Endothelial cell of umbilical vein (primary cell): ENCODE measurements around the gene HDHD5. TPM values are rescaled to one million over a fixed set of nuclear protein-coding genes. Genes with fewer than 3 reads are reported as not detected.

Experiments
- BruUV-seq: library from RNA; stranded (reverse); fragments of 400-500 nt; replicated peaks from 2 replicates; lab custom pipeline; 2021; lab: Mats Ljungman, UMichigan
- CTCF ChIA-PET: fragments of 300-600, 350-600 bp; sonication (Branson Sonifier 250); formaldehyde crosslinking; loops from one replicate; lab custom pipeline; 2021; ENCODE audit warnings: antibody characterized with exemption, inconsistent platforms; lab: Charles Lee
- POLR2A ChIA-PET: fragments of 300-600, 350-600 bp; sonication (Branson Sonifier 250); formaldehyde crosslinking; loops from one replicate; lab custom pipeline; 2021; ENCODE audit warnings: antibody characterized with exemption, inconsistent platforms; lab: Charles Lee
- DNase-seq: peaks from one replicate; pipeline ENCODE4 v3.0.0-alpha.2; 2011; ENCODE audit warnings: low read depth, low spot score
- FAIRE-seq: peaks from 2 replicates; lab custom pipeline; 2011; peaks lifted over from hg19 to GRCh38; lab: Jason Lieb, UNC
- H2AFZ ChIP-seq: 2 replicates; pipeline ENCODE4 v1.6.0; 2012; ENCODE audit warnings: low read depth, low read length, control low read depth, inconsistent platforms
- H3K27ac ChIP-seq: 2 replicates; pipeline ENCODE4 v1.5.1; 2011; ENCODE audit warnings: low read depth, mild to moderate bottlenecking, control low read depth, low read length, moderate library complexity; ENCODE audit not compliant: insufficient read depth
- H3K27me3 ChIP-seq, 2 experiments: 2 replicates each; pipeline versions ENCODE4 v1.6.0 to v1.6.1; 2011; ENCODE audit warnings: low read length in 2 of 2, mixed read lengths in 1 of 2; ENCODE audit not compliant: control insufficient read depth in 2 of 2, insufficient read depth in 2 of 2
- H3K36me3 ChIP-seq, 2 experiments: 2 replicates in 1 of 2; 3 replicates in 1 of 2; pipeline ENCODE4 v1.5.1; 2011; ENCODE audit warnings: low read length in 2 of 2, mild to moderate bottlenecking in 1 of 2, moderate library complexity in 1 of 2; ENCODE audit not compliant: control insufficient read depth in 2 of 2, insufficient read depth in 2 of 2; ENCODE audit errors: extremely low read depth in 1 of 2
- H3K4me1 ChIP-seq: 3 replicates; pipeline ENCODE4 v1.5.1; 2011; ENCODE audit warnings: mild to moderate bottlenecking, low read length; ENCODE audit not compliant: control insufficient read depth, insufficient read depth; ENCODE audit errors: extremely low read depth
- H3K4me2 ChIP-seq: 2 replicates; pipeline ENCODE4 v1.6.1; 2011; ENCODE audit warnings: low read length, control low read depth, mixed read lengths; ENCODE audit not compliant: insufficient read depth
- H3K4me3 ChIP-seq, 3 experiments: fragments of 200-600 bp in 1 of 3; sonication (generic), shearing (Covaris generic) in 1 of 3; replicated peaks in 1 of 3; 2 replicates each; pipeline ENCODE4 v1.5.1; 2011 to 2016; ENCODE audit warnings: control low read depth in 3 of 3, low read length in 3 of 3, mild to moderate bottlenecking in 2 of 3, inconsistent platforms in 1 of 3, low read depth in 1 of 3, moderate library complexity in 1 of 3; ENCODE audit not compliant: insufficient read depth in 1 of 3
- H3K79me2 ChIP-seq: 2 replicates; pipeline ENCODE4 v1.6.0; 2012; ENCODE audit warnings: low read length, inconsistent platforms; ENCODE audit not compliant: control insufficient read depth, insufficient read depth
- H3K9ac ChIP-seq: replicated peaks from 2 replicates; pipeline ENCODE3; 2011; ENCODE audit warnings: low read length, control low read depth; ENCODE audit not compliant: insufficient read depth; ENCODE audit errors: extremely low read depth
- H3K9me1 ChIP-seq: replicated peaks from 3 replicates; pipeline ENCODE4 v1.6.0; 2011; ENCODE audit warnings: mild to moderate bottlenecking, low read length; ENCODE audit not compliant: control insufficient read depth, insufficient read depth; ENCODE audit errors: extremely low read depth
- H3K9me3 ChIP-seq: replicated peaks from 2 replicates; pipeline ENCODE4 v1.5.1; 2012; ENCODE audit warnings: low read length, inconsistent platforms; ENCODE audit not compliant: control insufficient read depth, insufficient read depth
- H4K20me1 ChIP-seq: replicated peaks from 2 replicates; pipeline ENCODE3; 2011; ENCODE audit warnings: mild to moderate bottlenecking, low read length; ENCODE audit not compliant: control insufficient read depth, insufficient read depth; ENCODE audit errors: extremely low read depth
- GATA2 ChIP-seq: IDR thresholded peaks from 2 replicates; pipeline ENCODE4 v1.7.0; 2011; ENCODE audit warnings: low read depth, mild to moderate bottlenecking, moderate library complexity, mixed read lengths, low read length; ENCODE audit not compliant: insufficient read length, insufficient read depth
- JUN ChIP-seq: IDR thresholded peaks from 2 replicates; pipeline ENCODE4 v1.6.1; 2011; ENCODE audit warnings: borderline replicate concordance, low read depth; ENCODE audit not compliant: insufficient read length, insufficient read depth
- MYC ChIP-seq: IDR thresholded peaks from one replicate; pipeline ENCODE4 v1.6.1; 2011; ENCODE audit warnings: mild to moderate bottlenecking, low read depth, low read length
- POLR2A ChIP-seq: IDR thresholded peaks from 2 replicates; pipeline ENCODE4 v1.6.1; 2012; ENCODE audit warnings: low read depth, mild to moderate bottlenecking, control low read depth, low read length
- POLR2AphosphoS5 ChIP-seq: IDR thresholded peaks from 2 replicates; pipeline ENCODE4 v1.6.1; 2012; ENCODE audit warnings: low read depth, mild to moderate bottlenecking, control low read depth, low read length, moderate library complexity; ENCODE audit not compliant: insufficient read depth
- dilution Hi-C: fragments of 300-500 bp; cut with MboI; formaldehyde crosslinking; loops from one replicate; pipeline ENCODE4 v1.15.0; 2019; ENCODE audit warnings: low sequenced_read_pairs; ENCODE audit not compliant: extremely low pct_ligation_motif_present
- intact Hi-C: fragments of 100-400 bp; cut with micrococcal nuclease; formaldehyde crosslinking; loops from one replicate; pipeline ENCODE4 v1.10.0; 2022
- polyA plus RNA-seq, 4 experiments: library from polyadenylated mRNA; depleted of rRNA in 3 of 4; stranded (reverse) in 3 of 4; unstranded in 1 of 4; fragments of >200 nt; gene quantifications; 2 replicates each; pipeline versions ENCODE4 v1.2.1 to v1.2.3, GENCODE V29; 2011 to 2012; ENCODE audit warnings: missing spikeins in 1 of 4
- total RNA-seq: library from RNA; stranded (reverse); gene quantifications from 2 replicates; pipeline ENCODE4 v1.2.3, GENCODE V29; 2021
- TF ChIP-seq, protein P1 (sequence below): IDR thresholded peaks from 2 replicates; pipeline ENCODE4 v1.6.1; 2011; ENCODE audit not compliant: insufficient read depth, insufficient read length

Gene HDHD5
- total and polyA plus RNA-seq, 2 donors (not counting 3 experiments of a cell fraction or from before 2014, with no cell fraction given): 28.1 to 54.1 TPM

DNA sequence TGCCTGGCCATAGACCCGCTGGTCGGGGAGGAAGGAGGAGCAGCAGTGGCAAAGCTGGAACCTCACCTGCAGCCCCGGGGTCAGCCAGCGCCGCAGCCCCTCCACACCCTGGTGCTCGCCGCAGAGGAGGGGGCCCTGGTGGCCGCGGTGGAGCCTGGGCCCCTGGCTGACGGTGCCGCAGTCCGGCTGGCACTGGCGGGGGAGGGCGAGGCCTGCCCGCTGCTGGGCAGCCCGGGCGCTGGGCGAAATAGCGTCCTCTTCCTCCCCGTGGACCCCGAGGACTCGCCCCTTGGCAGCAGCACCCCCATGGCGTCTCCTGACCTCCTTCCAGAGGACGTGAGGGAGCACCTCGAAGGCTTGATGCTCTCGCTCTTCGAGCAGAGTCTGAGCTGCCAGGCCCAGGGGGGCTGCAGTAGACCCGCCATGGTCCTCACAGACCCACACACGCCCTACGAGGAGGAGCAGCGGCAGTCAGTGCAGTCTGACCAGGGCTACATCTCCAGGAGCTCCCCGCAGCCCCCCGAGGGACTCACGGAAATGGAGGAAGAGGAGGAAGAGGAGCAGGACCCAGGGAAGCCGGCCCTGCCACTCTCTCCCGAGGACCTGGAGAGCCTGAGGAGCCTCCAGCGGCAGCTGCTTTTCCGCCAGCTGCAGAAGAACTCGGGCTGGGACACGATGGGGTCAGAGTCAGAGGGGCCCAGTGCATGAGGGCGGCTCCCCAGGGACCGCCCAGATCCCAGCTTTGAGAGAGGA lies 49.8 kb downstream of the HDHD5 start:
- Histone ChIP-seq H4K20me1 (no peaks in the 10 kb centered on the region), H3K9ac (no peak overlapping the region), H3K9me1 (no peaks in the 10 kb centered on the region), H3K4me2 (no peak overlapping the region), H3K27me3 (no peaks in the 10 kb centered on the region), H3K4me3 (no peak overlapping the region), H3K79me2 (no peaks in the 10 kb centered on the region), H3K27ac (no peak overlapping the region), H3K4me1 (no peaks in the 10 kb centered on the region), H3K9me3 (no peaks in the 10 kb centered on the region), H2AFZ (no peak overlapping the region), H3K36me3 (peaks cover 0 to 2% of the 10 kb centered on the region in 2 experiments)
- dilution Hi-C loops (no loop called here), intact Hi-C loops (no loop called here)
- no peak for DNase-seq
- TF ChIP-seq, protein P1, sequence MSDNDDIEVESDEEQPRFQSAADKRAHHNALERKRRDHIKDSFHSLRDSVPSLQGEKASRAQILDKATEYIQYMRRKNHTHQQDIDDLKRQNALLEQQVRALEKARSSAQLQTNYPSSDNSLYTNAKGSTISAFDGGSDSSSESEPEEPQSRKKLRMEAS: no peak
- no peak for TF ChIP-seq POLR2AphosphoS5
- TF ChIP-seq JUN: no peak
- no peak for TF ChIP-seq GATA2
- no peak for TF ChIP-seq MYC
- no peak for TF ChIP-seq POLR2A
- POLR2A ChIA-PET: no interaction called here
- BruUV-seq: no TSS peak
- no peak for FAIRE-seq
- CTCF ChIA-PET: interaction anchor here (1.1 kb wide), 1 partner anchor 34 kb away, joined by 3 read pairs; no protein-coding TSS in a partner anchor
